ENCODE data around the gene SYNC. TPM values are rescaled to one million over a fixed set of nuclear protein-coding genes. Genes with fewer than 3 reads are reported as not detected.
A peak's percentile ranks its signal among the peaks of the same experiment; 100 is the strongest.

The SYNC gene
- total and polyA plus RNA-seq, 2 experiments from 2014 or later = not detected

GRCh38 chr1:32651461-32652073, 51.0 kb downstream of the SYNC start:
- Histone ChIP-seq H4K20me1 (replicated peaks; ENCODE audit: insufficient read depth) (peaks cover 33% of the 10 kb centered on the region), H3K4me1 (ENCODE audit: insufficient read depth) (peaks cover 28% of the 10 kb centered on the region), H3K79me2 (replicated peaks; ENCODE audit: insufficient read depth) (peaks cover 89% of the 10 kb centered on the region), H3K27me3 (ENCODE audit: insufficient read depth) (no peaks in the 10 kb centered on the region), H3K27ac (ENCODE audit: low read depth) (peak overlapping the region; percentile 98), H3K4me2 (peak overlapping the region; percentile 93), H3F3A (replicated peaks; ENCODE audit: low read depth) (peaks cover 36% of the 10 kb centered on the region), H3K4me3 (peak overlapping the region; percentile 84), H3K36me3 (ENCODE audit: insufficient read depth) (peaks cover 41% of the 10 kb centered on the region), H3K9me2 (ENCODE audit: insufficient read depth) (no peaks in the 10 kb centered on the region), H2AFZ (peak overlapping the region; percentile 78)
- peak overlapping the region; percentile 100 for H3K27ac Mint-ChIP-seq
- TF ChIP-seq CTCF (conservative IDR thresholded peaks at IDR 0.05; ENCODE audit: low read depth in 2 of 2) (no peak), JUNB (IDR thresholded peaks at IDR 0.05; ENCODE audit: unreplicated experiment) (no peak), EZH2phosphoT487 (IDR thresholded peaks at IDR 0.05; ENCODE audit: unreplicated experiment) (no peak), REST (IDR thresholded peaks at IDR 0.05; ENCODE audit: unreplicated experiment) (no peak), CREB1 (CRISPR knock-in tag; IDR thresholded peaks at IDR 0.05; ENCODE audit: low read depth) (no peak), ZNF114 (CRISPR knock-in tag; IDR thresholded peaks at IDR 0.05) (no peak), ZNF331 (CRISPR knock-in tag; IDR thresholded peaks at IDR 0.05; ENCODE audit: low read depth) (no peak), ETS1 (IDR thresholded peaks at IDR 0.05) (no peak), EZH2 (IDR thresholded peaks at IDR 0.05; ENCODE audit: low read depth, unreplicated experiment) (no peak), POLR2AphosphoS5 (IDR thresholded peaks at IDR 0.05; ENCODE audit: low read depth) (no peak), NANOG (IDR thresholded peaks at IDR 0.05; ENCODE audit: borderline replicate concordance) (no peak), ZNF462 (CRISPR knock-in tag; IDR thresholded peaks at IDR 0.05) (no peak), STAT1 (IDR thresholded peaks at IDR 0.05; ENCODE audit: unreplicated experiment) (no peak)
- H3K27me3 Mint-ChIP-seq (ENCODE audit: insufficient read depth, low read depth, poor library complexity) = peaks cover 6% of the 10 kb centered on the region
- peaks cover 3% of the 10 kb centered on the region; the same call in 2 of the 3 replicates for H3K9me3 Mint-ChIP-seq
- DNase-seq (ENCODE audit: low spot score) (no peak), ATAC-seq (peak; percentile 6)
- peaks cover 77% of the 10 kb centered on the region for H3K36me3 Mint-ChIP-seq (ENCODE audit: low read depth)
- peak overlapping the region; percentile 97 for H3K4me3 Mint-ChIP-seq
- peaks cover 22% of the 10 kb centered on the region for H3K4me1 Mint-ChIP-seq
